Smooth muscle cell (in vitro differentiated cells): ENCODE results near the gene DPYD. TPM values are rescaled to one million over a fixed set of nuclear protein-coding genes. Genes with fewer than 3 reads are reported as not detected.

ENCODE experiments used
- DNase-seq: peaks from one replicate; lab custom pipeline; 2025; ENCODE audit not compliant: unreplicated experiment; lab: John Stamatoyannopoulos, UW
- H2AFZ ChIP-seq: fragments of 200-600 bp; sonication (generic); 2 replicates; pipeline ENCODE4 v1.6.0; 2016; ENCODE audit warnings: antibody characterized with exemption, low read depth, mild to moderate bottlenecking
- H3F3A ChIP-seq: fragments of 200-600 bp; sonication (generic); 2 replicates; pipeline ENCODE4 v1.6.0; 2017; ENCODE audit warnings: antibody characterized with exemption, low read depth
- H3K27ac ChIP-seq: fragments of 200-600 bp; sonication (generic); 2 replicates; pipeline ENCODE4 v1.5.1; 2016; ENCODE audit warnings: low read depth, mild to moderate bottlenecking
- H3K27me3 ChIP-seq: fragments of 200-600 bp; sonication (generic); 2 replicates; pipeline ENCODE4 v1.6.1; 2016; ENCODE audit warnings: low read depth, mild to moderate bottlenecking
- H3K36me3 ChIP-seq: fragments of 200-600 bp; sonication (generic); 2 replicates; pipeline ENCODE4 v1.5.1; 2016; ENCODE audit warnings: low read depth
- H3K4me1 ChIP-seq: fragments of 200-600 bp; sonication (generic); 2 replicates; pipeline ENCODE4 v1.5.1; 2016; ENCODE audit warnings: low read depth
- H3K4me2 ChIP-seq: fragments of 200-600 bp; sonication (generic); 2 replicates; pipeline ENCODE4 v1.6.0; 2016; ENCODE audit warnings: mild to moderate bottlenecking
- H3K4me3 ChIP-seq: fragments of 200-600 bp; sonication (generic); 2 replicates; pipeline ENCODE4 v1.5.1; 2016; ENCODE audit warnings: mild to moderate bottlenecking
- H3K79me2 ChIP-seq: fragments of 200-600 bp; sonication (generic); 2 replicates; pipeline ENCODE4 v1.6.0; 2016; ENCODE audit warnings: low read depth, mild to moderate bottlenecking
- H3K9ac ChIP-seq: fragments of 200-600 bp; sonication (generic); 2 replicates; pipeline ENCODE4 v1.6.0; 2016; ENCODE audit warnings: low read depth
- H3K9me3 ChIP-seq: fragments of 200-600 bp; sonication (generic); replicated peaks from 2 replicates; pipeline ENCODE4 v1.5.1; 2016; ENCODE audit warnings: low read depth
- H4K20me1 ChIP-seq: fragments of 200-600 bp; sonication (generic); 2 replicates; pipeline ENCODE4 v1.6.0; 2016; ENCODE audit warnings: low read depth
- WGBS: methylation state at CpG from one replicate; pipeline ENCODE4 v1.1.7; 2016; ENCODE audit warnings: low lambda C conversion rate; 5-methylcytosine and 5-hydroxymethylcytosine counted together
- polyA plus RNA-seq: library from polyadenylated mRNA; unstranded; fragments of >200 nt; fragmentation: Nextera tagmentation; extraction: Ambion mirVana; gene quantifications from 2 replicates; pipeline ENCODE4 v1.2.1, GENCODE V29; 2016
- total RNA-seq: library from RNA; depleted of rRNA; stranded (reverse); fragments of >200 nt; gene quantifications from 2 replicates; pipeline ENCODE4 v1.2.3, GENCODE V29; 2014
- TF ChIP-seq, protein P1 (sequence below): fragments of 200-600 bp; sonication (generic); IDR thresholded peaks from 2 replicates; pipeline ENCODE4 v1.5.1; 2017; ENCODE audit warnings: borderline replicate concordance, mild to moderate bottlenecking, antibody characterized with exemption; ENCODE audit not compliant: insufficient read depth, poor library complexity, severe bottlenecking

Gene DPYD
- total and polyA plus RNA-seq, 2 experiments from 2014 or later, result 1.8 to 2.0 TPM

GRCh38 chr1:97796711-97797110 lies 124.1 kb downstream of the DPYD start:
- no peak for DNase-seq
- H3K9me3 ChIP-seq, result no peaks in the 10 kb centered on the region
- no peaks in the 10 kb centered on the region for H3K27me3 ChIP-seq
- 80% methylated on average over 2 of the region's 2 CpGs for WGBS
- no peaks in the 10 kb centered on the region for H3K36me3 ChIP-seq
- H2AFZ ChIP-seq, result no peak overlapping the region
- H3K27ac ChIP-seq, result no peak overlapping the region
- no peaks in the 10 kb centered on the region for H4K20me1 ChIP-seq
- H3K4me1 ChIP-seq, result no peaks in the 10 kb centered on the region
- H3F3A ChIP-seq, result no peaks in the 10 kb centered on the region
- H3K4me3 ChIP-seq, result no peak overlapping the region
- TF ChIP-seq, protein P1, sequence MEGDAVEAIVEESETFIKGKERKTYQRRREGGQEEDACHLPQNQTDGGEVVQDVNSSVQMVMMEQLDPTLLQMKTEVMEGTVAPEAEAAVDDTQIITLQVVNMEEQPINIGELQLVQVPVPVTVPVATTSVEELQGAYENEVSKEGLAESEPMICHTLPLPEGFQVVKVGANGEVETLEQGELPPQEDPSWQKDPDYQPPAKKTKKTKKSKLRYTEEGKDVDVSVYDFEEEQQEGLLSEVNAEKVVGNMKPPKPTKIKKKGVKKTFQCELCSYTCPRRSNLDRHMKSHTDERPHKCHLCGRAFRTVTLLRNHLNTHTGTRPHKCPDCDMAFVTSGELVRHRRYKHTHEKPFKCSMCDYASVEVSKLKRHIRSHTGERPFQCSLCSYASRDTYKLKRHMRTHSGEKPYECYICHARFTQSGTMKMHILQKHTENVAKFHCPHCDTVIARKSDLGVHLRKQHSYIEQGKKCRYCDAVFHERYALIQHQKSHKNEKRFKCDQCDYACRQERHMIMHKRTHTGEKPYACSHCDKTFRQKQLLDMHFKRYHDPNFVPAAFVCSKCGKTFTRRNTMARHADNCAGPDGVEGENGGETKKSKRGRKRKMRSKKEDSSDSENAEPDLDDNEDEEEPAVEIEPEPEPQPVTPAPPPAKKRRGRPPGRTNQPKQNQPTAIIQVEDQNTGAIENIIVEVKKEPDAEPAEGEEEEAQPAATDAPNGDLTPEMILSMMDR, result no peak
- H3K4me2 ChIP-seq, result no peak overlapping the region
- H3K79me2 ChIP-seq, result no peaks in the 10 kb centered on the region
- H3K9ac ChIP-seq, result no peak overlapping the region

DNA sequence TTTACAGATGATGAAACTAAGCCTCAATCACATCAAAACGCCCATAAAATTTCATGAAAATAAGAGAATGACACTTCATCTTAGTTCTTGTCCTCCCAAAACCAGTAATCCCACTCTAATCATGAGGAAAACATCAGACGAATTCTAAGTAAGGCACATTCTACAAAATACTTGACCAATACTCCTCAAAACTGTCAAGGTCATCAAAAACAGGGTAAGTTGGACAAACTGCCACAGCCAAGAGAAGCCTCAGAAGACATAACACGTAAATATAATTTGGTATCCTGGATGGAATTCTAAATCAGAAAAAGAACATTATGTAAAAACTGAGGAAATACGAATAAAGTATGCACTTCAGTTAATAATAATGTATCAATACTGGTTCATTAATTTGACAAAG lies 128.2 kb downstream of the DPYD start:
- Histone ChIP-seq H3K27ac (no peak overlapping the region), H3K4me2 (no peak overlapping the region), H3K4me1 (no peaks in the 10 kb centered on the region), H3F3A (no peaks in the 10 kb centered on the region), H3K79me2 (no peaks in the 10 kb centered on the region), H4K20me1 (no peaks in the 10 kb centered on the region), H3K9me3 (no peaks in the 10 kb centered on the region), H3K9ac (no peak overlapping the region), H2AFZ (no peak overlapping the region), H3K4me3 (no peak overlapping the region), H3K36me3 (no peaks in the 10 kb centered on the region), H3K27me3 (no peaks in the 10 kb centered on the region)
- DNase-seq, result no peak
- WGBS, result 78% methylated on average over 4 of the region's 4 CpGs
- TF ChIP-seq, protein P1, result no peak

GRCh38 chr1:97791251-97791650 lies 129.6 kb downstream of the DPYD start:
- H3K27me3 ChIP-seq, result no peaks in the 10 kb centered on the region
- H4K20me1 ChIP-seq, result no peaks in the 10 kb centered on the region
- no peaks in the 10 kb centered on the region for H3F3A ChIP-seq
- TF ChIP-seq, protein P1, result no peak
- H3K4me1 ChIP-seq, result no peaks in the 10 kb centered on the region
- no peaks in the 10 kb centered on the region for H3K79me2 ChIP-seq
- H3K36me3 ChIP-seq, result no peaks in the 10 kb centered on the region
- H2AFZ ChIP-seq, result no peak overlapping the region
- no peak overlapping the region for H3K4me2 ChIP-seq
- H3K9me3 ChIP-seq, result no peaks in the 10 kb centered on the region
- DNase-seq, result no peak
- H3K27ac ChIP-seq, result no peak overlapping the region
- no peak overlapping the region for H3K9ac ChIP-seq
- no peak overlapping the region for H3K4me3 ChIP-seq

DNA sequence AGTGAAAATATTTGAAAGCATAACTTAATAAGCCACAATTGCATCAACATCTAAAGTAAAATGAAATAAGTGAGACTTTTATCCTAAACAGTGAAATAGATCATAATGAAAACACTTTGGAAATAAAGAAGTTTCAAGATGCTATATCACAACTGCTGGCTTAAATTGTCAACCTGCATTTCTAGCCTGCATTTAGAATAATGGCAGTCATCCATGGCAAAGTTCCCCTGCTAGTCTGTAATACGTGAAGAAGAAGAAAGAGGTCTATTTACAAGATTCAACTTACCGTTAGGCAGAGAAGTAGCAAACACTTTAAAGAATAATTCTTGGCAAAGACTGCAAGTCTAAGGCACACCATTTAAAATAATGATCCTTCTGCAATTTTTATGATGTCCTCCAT lies 133.6 kb downstream of the DPYD start:
- no peaks in the 10 kb centered on the region for H3K79me2 ChIP-seq
- H3K9me3 ChIP-seq, result no peaks in the 10 kb centered on the region
- H3K4me2 ChIP-seq, result no peak overlapping the region
- H3K9ac ChIP-seq, result no peak overlapping the region
- WGBS, result 95% methylated on average over 2 of the region's 2 CpGs
- H2AFZ ChIP-seq, result no peak overlapping the region
- H3K27me3 ChIP-seq, result no peaks in the 10 kb centered on the region
- TF ChIP-seq, protein P1, result no peak
- H3K36me3 ChIP-seq, result no peaks in the 10 kb centered on the region
- H3K27ac ChIP-seq, result no peak overlapping the region
- H3K4me1 ChIP-seq, result no peaks in the 10 kb centered on the region
- no peaks in the 10 kb centered on the region for H3F3A ChIP-seq
- no peaks in the 10 kb centered on the region for H4K20me1 ChIP-seq
- H3K4me3 ChIP-seq, result no peak overlapping the region
- DNase-seq, result no peak
